ENCODE measurements around the gene DDC. TPM values are rescaled to one million over a fixed set of nuclear protein-coding genes. Genes with fewer than 3 reads are reported as not detected.

The DDC gene
- total RNA-seq, 1 donor: not detected

- no peak overlapping the region for H3K4me3 ChIP-seq (ENCODE audit: low read depth, low read length)
- peak; percentile 91 for DNase-seq (ENCODE audit: low read depth)
- no peak for TF ChIP-seq CTCF (IDR thresholded peaks at IDR 0.05; ENCODE audit: insufficient read depth, low read depth, low read length)
These were observed 67.2 kb downstream of the DDC start for GRCh38 chr7:50497968-50498367.

GRCh38 chr7:50497068-50497642 is 68.0 kb downstream of the DDC start:
- H3K4me3 ChIP-seq (ENCODE audit: low read depth, low read length): no peak overlapping the region
- DNase-seq (ENCODE audit: low read depth): peak; percentile 96
- TF ChIP-seq CTCF (IDR thresholded peaks at IDR 0.05; ENCODE audit: insufficient read depth, low read depth, low read length): no peak

GRCh38 chr7:50496569-50496968 is 68.6 kb downstream of the DDC start:
- H3K4me3 ChIP-seq (ENCODE audit: low read depth, low read length): no peak overlapping the region
- DNase-seq (ENCODE audit: low read depth): no peak
- no peak for TF ChIP-seq CTCF (IDR thresholded peaks at IDR 0.05; ENCODE audit: insufficient read depth, low read depth, low read length)

GRCh38 chr7:50495746-50496145 is 69.5 kb downstream of the DDC start:
- peak; percentile 63 for DNase-seq (ENCODE audit: low read depth)
- no peak overlapping the region for H3K4me3 ChIP-seq (ENCODE audit: low read depth, low read length)
- TF ChIP-seq CTCF (IDR thresholded peaks at IDR 0.05; ENCODE audit: insufficient read depth, low read depth, low read length): no peak

- TF ChIP-seq CTCF (IDR thresholded peaks at IDR 0.05; ENCODE audit: insufficient read depth, low read depth, low read length): no peak
- no peak overlapping the region for H3K4me3 ChIP-seq (ENCODE audit: low read depth, low read length)
- no peak for DNase-seq (ENCODE audit: low read depth)
These were observed 72.3 kb downstream of the DDC start for GRCh38 chr7:50492770-50493519.

GRCh38 chr7:50491943-50492342 is 73.3 kb downstream of the DDC start:
- no peak for TF ChIP-seq CTCF (IDR thresholded peaks at IDR 0.05; ENCODE audit: insufficient read depth, low read depth, low read length)

More at GRCh38 chr7:50491943-50492342, 73.3 kb downstream of the DDC start:
- no peak for DNase-seq (ENCODE audit: low read depth)
- H3K4me3 ChIP-seq (ENCODE audit: low read depth, low read length): no peak overlapping the region
